ENCODE results near the gene IRX4.

Gene IRX4

DNA sequence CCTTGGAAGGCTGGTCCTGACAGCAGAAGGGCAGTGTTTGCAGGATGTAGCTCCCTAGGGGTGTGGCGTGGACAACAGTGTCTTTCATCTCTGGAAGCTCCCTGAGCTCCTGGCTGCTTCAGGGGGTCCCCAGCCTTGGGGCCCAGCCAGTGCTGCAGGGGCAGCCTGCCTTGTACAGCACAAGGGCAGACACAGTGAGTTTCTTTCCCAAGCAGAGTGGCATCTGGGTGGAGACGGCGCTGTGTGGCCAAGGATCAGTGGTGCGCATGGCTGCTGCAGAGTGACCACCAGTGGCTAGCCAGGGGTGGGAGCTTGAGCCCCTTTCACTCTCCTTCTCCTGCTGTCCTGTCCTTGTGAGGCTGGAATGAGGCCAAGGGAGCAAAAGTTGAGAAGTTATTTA, 7.6 kb upstream of the IRX4 start:
- ATAC-seq, result no peak

DNA sequence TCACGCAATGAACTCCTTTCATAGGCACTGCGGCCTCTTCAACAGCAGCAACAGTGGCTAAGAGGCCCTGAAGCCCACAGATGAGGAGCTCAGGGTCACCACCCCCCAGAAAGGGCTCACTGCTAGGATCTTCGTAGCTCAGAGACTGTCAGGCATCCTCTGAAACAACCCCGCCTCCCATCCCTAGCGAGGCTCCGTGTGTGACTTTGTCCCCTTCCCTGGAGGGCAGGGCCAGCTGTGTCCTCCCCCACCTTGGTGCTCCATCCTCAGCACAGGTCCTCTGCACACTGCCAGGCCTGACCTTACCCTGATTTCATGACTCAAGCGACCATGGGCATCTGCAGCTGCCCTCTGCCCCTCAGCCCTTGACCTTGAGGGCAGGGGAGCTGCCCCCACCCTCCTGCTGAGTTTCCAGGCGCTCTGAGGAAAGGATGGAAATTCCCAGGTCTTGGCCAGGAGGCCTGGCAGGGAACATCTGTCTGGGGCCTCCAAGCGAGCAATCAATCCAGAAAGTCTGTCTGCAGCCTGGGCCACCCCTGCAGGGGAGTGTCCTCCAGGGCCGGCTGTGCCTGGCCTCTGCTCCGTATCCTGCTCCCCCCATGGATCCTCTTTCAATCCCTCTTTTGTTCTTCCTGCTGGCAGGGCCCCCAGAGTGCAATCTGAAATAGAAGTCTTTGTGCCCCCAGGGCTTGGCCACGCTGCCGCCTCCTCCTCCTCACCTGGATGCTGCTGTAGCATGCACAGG, 6.8 kb upstream of the IRX4 start:
- ATAC-seq, result no peak

DNA sequence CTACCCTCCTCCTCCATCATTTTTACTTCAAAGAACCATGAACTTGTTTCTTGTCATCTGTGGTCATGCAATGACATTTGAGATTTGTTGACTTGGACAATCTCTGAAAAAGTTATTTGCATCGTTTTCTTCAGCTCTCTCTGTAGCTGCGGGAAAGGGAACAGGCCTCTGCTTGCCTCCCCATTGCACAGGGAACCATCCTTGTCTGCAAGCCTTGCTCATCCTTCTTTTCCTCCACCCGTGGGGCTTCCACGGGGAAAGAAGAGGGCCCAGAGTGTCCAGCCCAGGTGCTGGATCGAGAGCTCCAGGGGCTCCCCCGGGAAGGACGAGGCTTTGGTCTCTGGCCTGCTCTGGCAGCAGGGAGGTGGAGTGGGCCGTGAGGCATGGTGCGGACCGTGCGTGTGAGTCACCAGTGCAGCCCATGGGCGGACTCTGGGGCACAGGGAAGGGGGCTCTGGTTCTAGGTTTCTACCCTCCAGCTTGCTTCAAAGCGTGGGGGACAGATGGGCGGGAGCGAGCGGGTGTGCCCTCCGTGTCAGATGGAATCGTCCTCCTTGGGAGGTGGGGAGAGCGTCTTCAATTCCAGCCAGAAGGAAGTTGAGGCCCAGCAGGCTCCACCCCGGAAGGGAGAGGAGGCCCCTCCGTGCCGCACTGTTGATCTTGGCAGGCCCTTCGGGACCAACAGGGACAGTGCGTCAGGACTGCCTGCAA, 6.0 kb upstream of the IRX4 start:
- no peak for ATAC-seq

DNA sequence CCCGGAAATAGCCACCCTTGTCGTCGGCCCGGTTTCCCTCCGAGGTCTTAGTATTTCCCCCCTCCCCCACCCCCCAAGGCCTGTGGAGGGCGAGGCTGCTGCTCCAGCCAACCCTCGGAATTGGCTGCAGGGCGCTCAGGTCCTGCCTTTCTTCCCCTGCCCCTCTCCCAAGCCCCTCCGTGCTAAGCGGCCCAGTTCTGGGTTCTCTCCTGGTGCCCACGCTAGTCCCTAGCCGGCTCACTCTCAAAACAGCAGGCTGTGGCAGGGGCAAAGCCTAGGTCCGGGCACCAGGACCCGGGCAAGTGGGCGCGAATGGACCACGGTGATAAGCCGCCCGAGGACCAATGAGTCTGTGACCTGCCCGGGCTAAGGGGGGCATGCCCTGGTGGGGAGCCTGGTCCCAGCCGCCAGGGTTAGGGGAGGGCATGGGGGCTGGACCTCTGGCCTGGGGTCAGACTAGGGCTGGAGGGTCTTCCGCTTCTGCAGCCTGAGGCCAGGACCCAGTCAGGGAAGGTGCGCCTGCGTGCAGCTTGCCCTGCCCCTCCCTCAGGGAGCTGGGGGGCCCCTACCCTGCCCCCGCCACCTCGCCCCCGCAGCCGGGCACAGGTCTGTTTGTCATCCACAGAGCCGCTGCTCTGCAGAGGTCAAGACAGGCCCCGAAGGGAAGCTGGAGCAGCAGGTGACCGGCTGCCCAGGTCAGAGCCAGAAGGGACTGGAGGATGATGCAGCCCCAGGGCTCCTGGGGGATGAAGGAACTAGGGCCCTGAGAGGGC, 5.0 kb upstream of the IRX4 start:
- no peak for ATAC-seq

DNA sequence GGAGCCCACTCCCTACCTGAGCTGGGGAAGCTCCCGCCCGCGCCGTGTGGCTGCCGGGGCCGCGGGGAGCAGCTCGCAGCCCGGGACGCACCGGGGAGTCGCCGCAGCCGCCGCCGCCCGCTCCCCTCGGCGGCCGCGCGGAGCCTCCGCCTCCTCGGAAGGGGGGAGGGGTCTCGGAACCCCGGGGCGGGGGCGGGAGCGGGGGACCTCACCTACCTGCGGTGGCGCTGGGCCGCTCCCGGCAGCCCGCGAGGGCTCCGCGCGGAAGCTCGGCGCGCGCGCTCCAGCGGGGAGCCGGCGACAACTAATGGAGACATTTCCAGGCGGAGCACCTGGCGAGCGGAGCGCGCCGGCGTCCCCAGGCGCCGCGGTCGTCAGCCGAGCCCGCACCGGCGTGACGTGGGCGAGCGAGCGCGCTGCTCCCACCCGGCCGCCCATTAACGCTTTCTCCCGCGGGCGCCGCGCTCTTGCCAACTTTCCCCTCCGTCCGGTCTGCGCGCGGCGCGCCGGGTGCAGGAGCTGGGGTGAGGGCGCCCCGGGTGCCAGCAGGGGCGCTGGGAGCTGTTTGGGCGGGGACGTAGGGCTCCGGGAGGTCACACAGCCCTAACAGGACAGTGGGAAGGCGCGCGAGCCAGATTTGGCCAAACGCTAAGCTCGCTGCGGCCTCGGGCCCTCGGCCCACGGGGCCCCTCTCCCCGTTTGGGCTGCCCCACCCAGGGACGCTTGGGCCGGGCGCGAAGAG, 4.3 kb upstream of the IRX4 start:
- ATAC-seq, result no peak

DNA sequence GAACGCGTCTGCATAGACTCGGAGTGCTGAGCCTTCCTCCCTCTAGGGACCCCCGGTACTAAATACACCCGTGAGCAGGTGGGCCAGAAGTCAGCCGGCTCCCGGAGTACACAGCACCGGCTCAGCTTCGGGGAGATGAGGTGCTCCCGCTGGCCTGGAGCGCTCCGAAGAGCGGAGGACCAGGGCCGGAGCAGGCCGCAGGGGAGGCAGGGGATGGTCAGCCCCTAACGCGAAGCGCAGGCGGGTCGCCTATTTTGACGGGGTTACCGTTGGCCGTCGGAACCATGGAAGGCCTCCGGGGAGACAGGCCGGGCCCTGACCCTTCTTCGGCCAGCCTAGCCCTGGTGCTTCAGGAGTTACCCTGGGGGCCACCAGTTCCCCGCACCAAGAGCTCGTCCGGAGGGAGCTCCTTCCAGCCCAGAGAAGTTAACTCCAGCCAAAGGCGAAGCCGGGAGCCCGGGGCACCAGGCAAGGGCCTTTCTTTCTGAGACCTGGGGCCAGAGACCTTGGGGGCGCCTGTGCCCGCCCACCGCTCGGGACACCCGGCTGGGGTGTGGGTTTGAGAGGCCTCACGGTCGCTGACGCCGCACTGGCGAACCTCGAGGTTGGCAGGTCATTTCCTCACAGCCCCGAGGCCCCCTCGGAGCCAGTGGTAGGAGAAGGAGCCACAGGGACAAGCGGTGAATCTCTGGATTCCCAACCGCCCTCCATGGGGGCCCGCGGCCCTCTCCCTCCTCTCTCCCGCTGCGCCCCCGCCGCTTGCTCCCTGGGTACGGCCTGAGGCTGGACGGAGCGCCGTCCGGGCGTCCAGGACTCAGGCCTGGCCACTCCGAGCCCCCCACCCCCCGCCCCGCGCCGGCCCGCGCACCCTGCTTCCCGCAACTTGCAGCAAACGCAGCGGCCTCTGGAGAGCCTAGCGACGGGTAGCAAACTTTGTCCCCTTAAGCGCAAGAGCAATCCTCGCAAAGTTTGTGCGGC, 3.4 kb upstream of the IRX4 start:
- ATAC-seq, result no peak

DNA sequence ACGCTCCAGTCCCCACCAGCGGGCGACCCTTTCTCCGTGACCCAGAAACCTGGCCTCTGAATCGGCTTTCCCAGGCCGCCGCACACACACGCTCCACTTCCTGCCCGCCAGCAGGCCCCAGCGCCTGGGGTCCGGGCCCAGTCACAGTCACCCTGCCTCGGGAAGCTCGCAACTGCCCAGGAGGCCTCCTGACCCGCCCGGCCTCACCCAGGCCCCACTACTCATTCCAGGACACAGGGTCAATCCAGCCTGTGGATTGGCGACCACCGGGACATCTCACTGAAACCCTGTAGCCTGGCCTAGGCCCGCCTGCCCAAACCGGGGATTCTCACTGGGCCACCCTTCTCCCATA, 2.7 kb upstream of the IRX4 start:
- ATAC-seq, result no peak

DNA sequence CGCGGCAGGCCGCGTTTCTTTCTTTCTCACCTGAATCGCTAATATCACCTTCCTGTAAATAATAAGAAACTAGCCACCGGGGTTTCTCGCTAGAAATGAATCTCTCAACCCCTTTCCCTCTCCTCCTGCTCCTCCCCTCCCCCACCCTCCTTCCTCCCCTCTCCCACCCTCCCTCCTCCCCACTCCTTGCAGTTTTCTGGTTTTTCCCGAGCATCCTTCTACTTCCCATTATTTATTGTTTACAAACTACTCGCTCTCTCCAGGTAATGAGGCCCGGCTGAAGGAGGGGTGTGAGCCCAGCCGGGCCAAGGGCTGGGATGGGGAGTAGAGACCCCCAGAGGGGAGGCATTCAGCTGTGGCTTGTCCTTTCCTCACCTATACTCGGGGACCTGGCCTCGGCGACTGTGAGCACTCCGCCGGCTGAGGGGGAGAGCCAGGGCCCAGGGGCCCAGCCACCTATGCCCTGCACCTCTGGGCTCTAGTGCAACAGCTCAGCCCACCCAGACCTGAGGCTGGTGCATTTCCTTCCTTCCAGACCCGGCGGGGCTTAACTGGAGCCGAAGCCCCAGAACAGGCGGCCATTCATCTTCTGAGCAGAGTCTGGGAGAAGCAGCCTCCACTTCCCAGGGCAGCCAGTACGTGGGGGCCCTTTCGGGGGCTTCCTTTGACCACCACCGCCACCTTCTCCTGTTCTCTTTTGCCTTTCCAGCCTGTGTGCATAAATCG, 2.1 kb upstream of the IRX4 start:
- no peak for ATAC-seq

DNA sequence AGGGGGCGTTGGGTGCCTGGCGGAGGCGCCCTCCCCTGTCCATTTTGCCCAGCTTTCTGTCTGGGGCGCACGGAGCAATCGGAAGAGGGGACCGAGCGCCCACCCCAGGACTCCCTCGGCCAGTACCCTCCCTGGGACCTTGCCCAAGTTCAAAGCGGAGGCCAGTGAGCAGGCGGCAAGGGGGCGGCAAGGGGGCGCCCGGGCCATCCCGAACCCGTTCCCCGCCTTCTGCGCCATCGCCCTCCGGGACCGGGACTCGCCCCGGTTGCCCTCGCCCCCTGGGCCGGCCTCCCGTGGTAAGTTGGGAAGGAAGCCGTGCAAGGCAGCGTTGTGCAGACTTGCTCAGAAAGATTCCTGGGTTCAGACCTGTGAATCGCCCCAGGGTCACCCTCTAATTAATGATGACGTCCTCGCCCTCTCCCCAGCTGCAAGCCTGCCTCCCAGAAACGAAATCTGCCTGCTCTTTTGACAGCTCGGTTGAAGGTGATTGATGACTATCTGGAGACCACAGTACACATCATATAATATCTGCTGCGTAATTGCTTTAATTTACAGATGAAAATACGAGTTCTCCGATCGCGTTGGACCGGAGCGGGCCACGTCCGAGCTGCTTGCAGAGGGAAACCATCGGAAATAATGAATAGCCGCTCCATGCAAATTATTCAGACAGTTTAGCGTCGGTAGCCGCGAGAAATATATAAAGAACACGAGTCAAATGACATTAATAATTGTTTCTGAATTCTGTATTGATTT, 1.4 kb upstream of the IRX4 start:
- no peak for ATAC-seq

DNA sequence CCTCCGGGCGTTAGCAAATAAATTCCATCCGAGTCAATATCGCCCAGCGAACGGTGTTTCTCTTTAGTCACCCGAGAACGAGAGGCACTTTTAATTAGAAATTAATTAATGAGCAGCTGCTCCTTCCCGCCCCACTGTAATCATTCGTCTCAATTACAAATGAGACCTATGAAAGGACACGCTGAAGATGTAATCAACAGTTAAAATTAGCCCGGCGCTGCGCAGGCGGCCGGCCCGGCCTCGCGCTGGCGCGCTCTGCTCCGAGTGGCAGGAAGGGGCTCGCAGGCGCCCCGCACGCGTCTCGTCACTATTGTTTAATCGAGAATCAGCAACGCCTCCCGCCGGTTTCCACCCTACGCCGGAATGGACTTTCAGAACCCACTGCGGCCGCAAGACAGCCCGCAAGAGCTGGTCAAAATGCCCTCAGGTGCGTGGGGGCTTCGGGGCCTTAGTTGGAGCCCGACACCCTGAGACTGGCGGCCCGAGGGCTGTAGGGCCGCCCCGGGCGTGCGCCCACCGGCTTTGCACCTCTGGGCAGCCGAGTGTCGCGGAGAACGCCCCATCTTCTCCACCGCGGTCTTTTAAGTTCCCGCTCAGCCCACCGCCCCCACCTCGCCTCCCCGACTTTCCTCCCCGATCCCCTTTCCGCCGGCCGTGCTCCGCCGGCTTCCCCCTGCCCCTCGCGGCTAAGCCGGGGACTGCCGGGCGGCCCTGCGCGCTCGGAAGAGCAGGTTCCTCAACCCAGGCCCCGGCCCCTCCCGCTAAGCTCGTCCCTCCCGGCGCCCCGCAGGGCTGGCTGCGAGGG, 597 bp upstream of the IRX4 start:
- no peak for ATAC-seq

DNA sequence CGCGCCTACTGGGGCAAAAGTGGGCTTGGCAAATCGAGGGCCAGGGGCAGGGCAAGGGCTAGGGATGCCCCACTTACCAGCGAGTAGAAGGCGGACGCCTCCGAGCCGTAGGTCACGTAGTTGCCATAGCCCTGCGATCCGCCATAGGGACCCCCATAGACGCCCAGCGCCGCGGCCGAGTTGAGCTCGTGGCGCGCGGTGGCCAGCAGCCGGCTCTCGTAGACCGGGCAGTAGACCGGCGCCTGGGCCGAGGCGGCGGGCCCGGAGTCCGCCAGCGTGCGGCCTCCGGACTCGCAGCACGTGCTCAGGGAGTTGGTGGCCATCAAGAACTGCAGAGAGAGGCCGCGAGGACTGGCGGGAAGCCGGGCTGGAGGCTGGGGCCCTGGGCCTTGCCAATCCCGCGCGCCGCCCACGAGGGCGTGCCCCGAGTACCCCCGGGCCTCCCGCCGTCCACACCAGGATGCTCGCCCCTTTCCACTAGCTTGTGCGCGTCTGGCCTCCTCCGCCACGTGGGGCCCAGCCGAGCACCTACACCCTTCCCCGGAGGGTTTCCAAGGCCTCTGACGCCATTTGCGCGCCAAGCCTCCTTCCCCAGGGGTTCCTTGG, 891 bp downstream of the IRX4 start:
- ATAC-seq, result no peak

DNA sequence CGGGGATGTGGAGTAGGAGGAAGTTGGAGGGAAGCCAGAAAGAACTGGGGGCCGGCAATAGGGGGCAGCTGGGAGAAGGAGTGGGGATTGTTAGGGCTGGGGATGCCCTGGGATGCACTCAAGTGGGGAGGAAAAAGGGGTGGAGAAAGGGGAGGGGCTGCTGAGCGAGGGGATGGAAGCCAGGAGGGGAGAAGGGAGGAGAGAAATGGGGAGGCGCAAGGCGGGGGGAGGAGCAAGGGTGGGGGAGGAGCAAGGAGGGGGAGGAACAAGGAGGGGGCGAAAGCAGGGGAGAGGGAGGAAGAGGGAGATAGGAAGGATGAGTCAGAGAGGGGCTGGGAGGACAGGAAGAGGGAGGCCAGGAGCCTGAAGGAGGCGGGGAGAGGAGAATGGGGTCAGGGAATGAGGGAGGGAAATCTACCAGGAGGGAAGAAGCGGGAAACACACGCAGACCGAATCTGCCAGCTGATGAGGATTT, 1.6 kb downstream of the IRX4 start:
- no peak for ATAC-seq

DNA sequence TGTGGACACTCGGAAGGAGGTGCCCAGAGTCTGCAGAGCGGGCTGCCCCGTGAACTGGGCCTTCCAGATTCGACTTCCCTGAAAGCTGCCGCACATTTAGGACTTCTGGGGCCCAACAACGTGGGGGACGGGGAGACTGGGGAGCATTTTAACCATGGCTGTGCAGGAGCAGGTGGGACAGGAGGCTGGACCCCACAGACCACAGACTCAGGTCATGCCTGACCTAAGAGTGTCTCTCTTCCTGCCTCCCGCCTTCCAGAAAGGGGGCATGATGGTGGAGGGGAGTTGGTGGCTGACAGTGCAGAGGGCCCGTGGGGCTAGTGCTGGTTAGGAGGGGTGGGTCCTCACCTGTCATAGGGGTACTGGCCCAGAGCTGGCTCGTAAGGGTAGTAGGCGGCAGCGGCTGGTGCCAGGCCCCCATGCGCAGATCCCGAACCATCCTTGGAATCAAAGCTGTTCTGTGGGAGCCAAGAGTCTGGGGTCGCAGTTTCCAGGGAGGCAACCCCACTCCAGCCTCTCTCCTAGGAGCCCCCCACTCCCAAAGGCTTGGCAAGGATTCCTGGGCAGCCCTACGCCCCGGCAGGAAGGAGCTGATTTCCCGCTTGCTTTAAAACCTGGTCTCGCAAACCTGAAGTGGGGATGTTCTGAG, 2.2 kb downstream of the IRX4 start:
- no peak for ATAC-seq

DNA sequence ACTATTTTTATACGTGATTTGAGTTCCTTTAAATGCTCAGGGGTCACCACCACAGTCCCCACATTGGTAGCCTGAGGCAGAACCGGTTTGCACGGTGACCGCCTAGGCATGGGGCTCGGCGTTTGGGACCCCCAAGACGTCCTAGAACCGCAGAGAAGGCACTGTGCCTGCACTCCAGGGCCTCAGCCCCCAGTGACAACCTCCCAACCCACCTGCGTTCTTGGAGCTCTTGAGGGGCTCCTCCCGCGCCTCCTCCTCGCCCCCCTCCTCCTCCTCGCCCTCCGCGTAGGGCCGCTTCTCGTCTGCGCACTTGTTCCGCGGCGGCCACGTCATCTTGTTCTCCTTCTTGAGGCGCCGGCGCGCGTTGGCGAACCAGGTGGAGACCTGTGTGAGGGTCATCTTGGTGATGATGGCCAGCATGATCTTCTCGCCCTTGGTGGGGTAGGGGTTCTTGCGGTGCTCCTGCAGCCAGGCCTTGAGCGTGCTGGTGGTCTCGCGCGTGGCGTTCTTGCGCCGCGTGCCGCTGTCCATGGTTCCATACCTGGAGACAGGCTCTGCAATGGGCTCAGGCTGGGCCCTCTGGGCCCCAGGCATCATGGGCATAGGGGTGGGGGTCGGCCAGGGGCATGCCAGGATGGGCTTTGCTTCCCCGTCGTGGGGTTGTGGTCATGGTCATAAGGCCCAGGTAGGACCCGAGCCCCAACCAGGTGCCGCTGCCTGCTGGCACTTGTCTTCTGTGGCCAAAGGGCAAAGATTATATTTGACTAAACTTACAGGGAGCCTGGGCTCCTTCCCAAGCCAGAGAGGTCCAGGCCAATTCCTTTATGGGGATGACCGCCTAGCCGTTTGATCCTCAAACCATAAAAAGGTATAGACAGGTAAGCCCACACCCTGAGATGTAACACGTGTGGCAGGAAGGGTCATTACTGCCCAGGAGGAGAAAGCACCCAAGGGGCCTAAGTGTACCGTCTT, 3.1 kb downstream of the IRX4 start:
- ATAC-seq, result no peak

DNA sequence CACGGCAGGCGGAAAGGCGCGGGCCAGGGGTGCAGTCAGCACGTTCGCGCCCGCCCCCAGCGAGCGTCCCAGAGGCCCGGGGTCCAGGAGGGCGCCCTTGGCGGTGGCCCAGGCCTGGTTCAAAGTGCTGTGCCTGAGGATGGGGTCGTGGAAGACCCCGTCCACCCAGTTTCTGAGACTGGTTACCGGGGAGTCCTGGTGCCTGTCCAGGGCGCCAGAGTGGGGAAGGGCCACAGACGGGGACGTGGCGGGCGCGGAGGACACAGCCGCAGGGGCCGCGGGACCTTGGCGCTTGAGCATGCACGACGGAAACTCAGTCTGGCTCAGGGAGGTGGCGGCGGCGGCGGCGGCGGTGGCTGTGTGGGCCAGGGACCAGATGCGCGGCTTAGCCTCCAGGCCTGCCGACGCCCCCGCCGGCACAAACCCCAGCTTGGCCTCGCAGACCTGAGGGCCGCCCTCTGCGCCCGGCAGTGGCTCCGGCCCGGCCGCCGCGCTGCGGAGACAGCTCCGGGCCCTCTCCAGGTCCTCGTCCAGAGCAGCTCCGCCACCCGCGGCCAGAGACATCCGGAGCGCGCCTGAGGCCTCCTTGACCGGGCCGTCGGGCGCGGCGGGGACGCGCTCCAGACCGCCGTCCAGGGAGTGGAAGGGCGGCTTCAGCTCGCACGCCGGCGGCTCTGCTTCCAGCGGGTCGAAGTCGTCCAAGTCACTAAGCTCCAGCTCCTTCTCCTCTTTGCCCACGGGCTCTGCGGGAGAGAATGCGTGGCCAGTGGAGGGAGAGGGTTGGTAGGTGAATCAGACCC, 4.5 kb downstream of the IRX4 start:
- ATAC-seq, result no peak
